Activated T-cell treated with anti-CD3 and anti-CD28 coated beads, Interleukin-2, amount 50 U/mL, for 48 hours (primary cell): ENCODE measurements around the gene ATF6.

Experiments
- DNase-seq, 2 experiments: peaks; one replicate each; pipeline ENCODE4 v3.0.0-alpha.2; 2020

The ATF6 gene

DNA sequence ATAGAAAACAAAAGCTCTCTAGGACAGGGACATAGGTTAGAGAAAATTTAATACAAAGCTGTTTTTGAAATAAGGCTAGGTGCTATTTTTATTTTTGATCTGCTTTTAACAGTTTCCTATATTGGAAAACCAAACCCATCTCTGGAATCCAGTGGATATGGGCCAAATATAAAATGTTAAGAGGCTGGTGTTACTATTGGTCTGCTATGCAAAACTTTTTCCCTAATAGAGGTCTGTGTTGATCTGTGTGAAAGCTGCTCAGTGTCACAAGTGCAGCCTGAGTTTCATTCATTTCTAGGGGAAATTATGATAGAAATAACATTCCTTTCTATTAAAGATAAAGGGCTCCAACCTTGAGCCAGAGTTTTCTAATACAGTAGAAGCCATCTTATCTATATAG lies 141.1 kb downstream of the ATF6 start:
- no peak for DNase-seq

DNA sequence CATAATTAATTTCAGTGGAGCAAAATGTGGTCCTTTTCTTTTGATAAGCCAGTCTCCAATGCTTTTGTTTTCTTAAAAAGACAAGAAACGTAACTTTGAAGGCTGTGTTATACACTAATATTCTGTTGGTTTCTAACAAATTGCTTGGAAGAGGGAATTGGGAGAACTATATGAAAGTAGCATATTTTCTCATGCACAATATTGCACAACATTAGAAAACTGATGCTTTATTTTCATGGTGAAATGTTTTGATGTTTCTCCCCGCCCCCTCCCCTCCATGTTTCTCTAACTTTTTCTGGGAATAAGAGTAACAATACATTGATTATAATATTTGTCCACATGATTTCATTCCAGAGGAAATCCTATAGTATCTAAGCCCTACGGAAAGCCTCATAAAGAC lies 142.1 kb downstream of the ATF6 start:
- DNase-seq: no peak

DNA sequence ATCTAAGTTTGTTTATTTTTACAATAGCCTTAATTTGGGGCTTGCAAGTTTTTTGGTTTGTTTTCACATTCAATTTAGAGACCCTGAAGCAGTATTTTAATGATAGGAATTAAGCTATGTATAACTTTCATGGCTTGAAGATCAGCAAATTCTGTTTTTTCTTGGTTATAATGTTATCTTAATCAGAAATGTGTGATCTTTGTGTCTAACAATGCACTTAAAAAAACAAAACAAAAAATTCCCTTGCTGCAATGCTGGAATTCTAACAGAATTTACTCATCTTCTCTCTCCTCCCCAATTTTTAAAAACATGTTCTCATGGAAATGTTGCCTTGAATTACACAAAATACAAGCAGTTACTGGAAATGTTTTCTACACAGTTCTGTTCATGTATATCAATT lies 144.5 kb downstream of the ATF6 start:
- DNase-seq: no peak

DNA sequence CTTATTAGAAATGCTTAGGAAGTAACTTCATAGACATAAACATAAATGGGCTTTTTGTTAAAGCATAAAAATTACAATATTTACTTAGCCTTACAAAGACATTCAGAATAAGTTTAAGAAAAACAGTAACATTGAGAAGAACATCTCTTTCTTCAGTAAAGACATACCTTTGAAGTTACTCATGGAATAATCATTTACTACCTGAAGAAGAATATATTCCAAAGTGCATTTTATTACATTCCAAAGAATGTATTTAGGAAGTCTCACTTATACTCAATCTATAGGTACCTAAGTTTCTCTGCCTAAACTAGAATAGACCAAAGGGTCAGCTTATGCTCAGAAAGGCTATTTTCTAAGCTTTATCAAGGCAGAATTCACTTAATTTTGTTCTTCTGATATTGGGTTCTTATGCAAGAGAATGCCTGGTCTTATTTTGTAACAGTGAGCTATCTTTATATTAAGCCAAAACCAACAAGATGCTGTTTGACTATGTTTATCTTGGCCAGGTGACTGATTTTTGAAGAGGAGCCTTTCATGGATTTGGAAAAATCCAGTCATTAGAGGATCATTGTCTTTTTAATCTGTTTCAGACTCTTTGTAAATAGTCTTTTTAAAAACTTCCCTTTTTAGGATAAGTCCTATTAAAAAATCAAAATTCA lies 147.5 kb downstream of the ATF6 start:
- DNase-seq: no peak

DNA sequence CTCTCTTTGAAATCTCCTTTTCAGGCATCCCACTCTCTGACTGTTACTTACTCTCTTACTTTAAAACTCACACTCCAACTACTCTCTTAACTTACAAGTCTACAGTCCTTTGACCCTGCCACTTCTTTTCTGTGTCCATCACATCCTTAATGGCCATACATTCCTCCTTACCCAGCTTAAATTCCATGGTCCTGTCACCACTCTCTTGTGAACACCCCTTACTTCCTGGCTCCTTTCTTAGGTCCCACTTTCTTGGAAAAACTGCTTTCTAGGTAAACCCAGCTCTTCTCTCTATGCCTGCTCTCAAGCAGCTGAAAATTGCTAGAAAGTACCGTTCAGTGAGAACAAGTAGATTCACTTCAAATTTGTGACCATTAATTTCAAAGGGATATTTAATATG lies 148.5 kb downstream of the ATF6 start:
- no peak for DNase-seq

DNA sequence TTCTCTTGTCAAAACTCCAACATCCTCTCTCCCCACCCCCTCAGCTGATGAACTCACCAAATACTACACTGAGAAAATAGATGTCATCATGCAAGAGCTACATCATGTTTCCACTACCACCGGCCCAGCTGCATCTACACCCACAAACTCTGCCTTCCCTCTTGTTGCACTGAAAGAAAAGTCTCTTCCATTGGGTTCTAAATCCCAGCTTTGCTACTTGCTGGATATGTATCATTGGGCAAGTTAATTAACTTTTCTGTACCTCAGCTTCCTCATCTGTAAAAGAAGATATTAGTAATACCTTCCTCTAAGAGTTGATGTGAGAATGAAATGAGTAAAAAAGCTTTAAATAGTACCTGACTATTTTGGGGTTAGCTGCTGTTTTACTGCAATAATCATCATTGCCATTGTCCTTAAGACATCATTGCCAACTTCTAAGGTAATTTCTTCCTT lies 149.0 kb downstream of the ATF6 start:
- DNase-seq: peak; percentile 40 to 58

DNA sequence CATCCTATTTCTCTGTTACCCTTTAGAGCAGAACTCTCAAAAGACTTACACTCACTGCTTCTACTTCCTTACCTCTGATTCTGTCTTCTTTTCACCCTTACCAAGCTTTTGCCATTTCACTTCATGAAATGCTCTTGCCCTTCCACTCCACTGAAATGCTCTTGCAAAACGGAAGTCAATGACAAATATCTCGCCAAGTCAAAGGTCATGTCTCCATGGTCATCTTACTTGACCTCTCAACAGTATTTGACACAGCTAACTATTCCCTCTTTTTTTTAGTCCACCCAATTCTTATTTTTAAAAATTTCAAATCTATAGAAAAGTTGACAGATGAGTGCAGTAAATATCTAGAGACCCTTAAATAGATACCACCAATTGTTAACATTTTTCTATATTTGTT lies 149.9 kb downstream of the ATF6 start:
- DNase-seq: no peak

DNA sequence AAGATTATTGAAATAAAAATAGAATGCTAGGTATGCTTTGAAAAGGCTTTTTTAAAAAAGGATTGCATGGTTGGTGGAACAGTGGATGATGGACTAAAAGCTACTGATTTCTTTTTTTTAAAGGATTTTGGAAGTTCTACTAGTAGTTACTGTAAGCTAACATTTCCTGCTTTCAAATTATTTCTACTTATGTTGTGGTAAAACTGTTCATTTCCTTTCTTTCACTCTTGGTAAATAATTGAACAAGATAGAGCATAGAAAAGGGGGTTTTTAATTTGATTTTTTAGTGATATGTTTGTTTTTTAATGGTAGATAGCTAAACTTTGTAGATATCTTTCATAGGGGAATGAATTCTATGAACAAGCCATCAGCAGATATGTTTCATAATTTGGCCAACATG lies 153.1 kb downstream of the ATF6 start:
- DNase-seq: no peak

DNA sequence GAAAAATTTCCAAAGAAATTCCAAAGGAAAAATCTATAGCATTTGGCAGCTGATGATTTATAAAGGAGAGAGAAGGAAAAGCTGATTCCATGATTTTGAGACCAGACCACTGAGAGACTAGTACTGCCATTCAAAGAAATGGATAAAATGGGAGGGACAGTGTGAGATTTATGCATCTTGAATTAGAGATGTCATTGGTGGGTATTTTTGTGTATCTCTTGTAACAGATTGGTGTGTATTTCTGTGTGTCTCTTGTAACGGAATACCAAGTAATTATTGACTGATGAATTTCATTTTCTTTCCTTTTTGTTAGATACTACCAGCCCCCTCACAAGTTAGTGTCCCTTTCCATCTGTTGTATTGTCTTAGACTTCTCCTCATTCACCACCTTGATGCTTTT lies 155.4 kb downstream of the ATF6 start:
- no peak for DNase-seq

DNA sequence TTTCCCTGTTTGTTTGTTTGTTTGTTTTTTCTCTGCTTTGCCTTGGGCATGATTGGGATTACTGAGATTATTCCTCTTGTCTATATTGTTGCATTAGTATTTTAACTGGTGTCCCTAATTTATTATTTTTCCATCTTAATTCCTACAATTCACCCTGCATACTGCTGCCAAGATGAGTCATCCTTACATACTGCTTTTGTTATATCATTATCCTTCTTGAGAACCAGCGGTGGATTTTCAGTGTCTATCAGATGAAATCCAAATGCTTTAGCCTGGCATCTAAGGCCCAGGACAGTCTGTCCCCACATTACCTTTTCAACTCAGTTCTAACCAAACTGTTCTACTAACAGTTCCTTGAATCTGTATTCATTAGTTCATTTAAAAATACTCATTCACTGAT lies 155.9 kb downstream of the ATF6 start:
- DNase-seq: no peak

DNA sequence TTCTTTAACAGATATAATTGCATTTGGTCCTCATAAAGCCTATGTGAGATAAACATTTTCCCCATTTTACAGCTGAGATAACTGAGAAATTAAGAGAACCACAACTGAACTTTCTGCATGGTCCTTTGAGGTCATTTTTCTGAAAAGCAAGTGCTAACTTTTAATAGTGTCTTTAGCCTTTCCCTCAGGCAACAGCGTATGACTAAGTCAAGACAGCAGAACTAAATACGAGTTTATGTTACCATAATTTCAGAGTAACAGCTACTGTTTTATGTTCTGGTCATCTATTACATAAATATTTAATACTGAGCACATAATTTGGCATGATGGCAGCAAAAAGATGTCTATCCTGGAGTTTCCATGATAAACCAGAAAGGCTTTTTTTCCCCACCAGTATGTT lies 161.9 kb downstream of the ATF6 start:
- no peak for DNase-seq

DNA sequence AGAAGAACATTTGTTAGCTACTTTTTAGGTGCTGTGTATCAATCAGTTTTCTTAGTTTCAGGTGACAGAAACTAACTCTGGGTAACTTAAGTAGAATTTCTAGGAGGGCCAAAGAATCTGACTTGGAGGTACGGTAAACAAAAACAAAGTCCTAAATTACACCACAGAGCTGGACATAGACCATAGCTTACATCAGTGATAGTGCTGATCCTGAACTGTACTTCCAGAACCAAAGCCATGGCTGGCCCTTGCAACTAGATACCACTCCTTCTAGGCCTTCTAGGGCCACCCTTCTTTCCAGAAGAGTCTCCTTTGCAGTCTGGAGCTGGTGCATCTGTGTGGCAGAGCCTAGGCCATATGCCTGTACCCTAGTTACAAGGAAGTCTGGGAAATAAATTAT lies 163.0 kb downstream of the ATF6 start:
- DNase-seq: no peak

DNA sequence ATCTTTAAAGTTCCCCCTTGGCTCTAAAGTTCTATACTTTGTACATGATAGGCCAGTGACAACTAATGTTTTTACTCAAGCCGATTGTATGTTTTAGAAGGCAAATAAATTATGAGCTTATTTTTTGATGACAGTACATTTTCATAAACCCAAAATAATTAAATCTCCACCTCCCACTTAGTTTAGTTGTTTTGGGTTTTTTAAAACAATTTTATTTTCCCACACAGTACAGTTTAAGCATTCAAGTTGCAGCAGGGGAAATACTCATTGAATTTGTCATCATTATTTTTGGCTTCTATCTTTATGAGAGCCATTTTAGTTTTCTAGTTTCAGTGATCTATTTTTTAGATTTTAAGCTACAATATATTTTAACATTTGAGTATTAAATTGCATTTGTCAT lies 163.9 kb downstream of the ATF6 start:
- DNase-seq: no peak

DNA sequence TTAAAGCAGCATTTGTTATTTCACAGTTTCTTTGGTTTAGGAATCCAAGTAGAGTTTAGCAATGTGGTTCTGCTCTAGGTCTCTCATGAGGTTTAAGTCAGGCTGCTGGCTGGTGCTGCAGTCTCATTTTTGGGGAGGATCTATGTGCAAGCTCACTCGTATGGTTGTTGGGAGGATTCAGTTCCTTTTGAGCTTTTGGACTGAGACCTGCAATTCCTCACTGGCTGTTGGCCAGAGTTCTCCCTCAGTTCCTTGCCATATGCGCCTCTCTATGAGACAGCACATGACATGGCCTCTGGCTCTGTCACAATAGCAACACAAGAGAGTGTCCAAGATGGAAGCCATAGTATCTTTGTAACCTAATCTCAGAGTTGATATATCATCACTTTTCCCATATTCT lies 166.5 kb downstream of the ATF6 start:
- DNase-seq: no peak

DNA sequence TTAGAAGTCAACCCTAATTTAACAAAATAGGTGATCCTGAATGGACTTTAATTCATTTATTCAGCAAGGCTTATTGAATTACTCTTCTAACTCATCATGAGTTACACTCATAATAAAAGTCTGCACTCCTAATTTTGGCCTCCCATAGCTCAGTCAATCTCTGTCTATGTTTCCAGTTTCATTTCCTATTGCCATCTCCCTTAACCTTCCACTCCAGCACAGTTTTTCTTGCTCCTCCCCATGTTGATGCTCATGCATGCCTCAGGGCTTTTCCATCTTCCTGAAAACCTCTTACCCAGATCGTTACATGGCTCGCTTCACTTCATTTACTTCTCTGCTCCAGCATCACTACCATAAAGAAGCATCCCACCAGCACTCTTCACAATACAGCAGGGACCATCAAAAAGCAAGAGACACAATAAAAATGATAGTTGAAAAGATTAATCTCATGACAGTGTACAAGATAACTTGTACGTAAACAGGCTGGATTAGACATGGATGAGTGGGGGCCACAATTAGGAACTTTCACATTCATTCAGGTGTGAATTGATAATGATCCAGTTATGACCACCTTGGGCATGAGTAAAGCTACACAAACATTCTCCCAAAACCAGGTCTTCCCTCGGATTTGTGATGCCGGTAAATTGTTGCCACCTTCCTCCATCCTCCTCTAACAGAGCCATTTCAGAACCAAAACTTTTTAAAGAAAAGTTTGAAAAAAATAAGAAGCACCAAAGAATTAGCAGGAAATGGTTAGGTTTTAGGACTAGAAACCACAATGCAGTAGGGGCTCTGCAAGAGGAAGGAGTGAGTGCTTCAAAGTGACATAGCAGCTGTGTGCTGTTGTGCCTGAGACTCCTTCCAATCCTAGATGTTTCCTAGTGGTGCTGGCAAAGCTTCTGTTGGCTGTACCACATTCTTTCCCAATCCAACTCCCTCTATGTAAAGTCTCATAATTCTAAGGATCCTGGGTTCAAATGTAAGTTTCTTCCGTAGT lies 167.8 kb downstream of the ATF6 start:
- no peak for DNase-seq

DNA sequence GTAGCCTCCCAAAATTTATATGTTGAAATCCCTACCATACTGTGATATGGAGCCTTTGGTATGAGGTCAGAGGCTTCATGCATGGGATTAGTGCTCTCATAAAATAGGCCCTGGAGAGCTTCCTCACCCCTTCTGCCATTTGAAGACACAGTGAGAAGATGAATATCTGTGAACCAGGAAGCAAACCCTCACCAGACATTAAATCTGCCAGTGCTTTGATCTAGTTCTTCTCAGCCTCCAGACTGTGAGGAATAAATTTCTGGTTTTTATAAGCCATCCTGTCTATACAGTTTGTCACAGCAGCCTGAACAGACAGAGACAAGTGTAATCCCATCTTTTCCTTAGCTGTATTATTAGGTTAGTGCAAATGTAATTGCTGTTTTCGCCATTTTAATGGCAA lies 169.1 kb downstream of the ATF6 start:
- DNase-seq: no peak

DNA sequence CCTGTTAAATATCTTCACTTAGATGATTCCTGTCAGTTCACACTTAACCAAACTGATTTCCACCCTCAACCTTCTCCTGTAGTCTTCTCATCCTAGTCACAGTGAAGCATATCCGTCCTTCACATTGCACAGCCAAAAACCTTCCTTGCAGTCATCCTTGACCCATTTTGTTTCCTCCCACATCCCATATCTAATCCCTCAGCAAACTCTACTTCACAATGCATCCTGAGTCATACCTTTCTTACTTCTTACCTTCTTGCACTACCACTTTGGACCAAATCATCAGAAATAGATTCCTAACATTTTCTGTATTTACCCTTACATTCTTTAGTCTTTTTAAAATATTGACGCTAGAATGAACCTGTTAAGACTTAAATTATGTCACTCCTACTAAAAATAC lies 170.7 kb downstream of the ATF6 start:
- no peak for DNase-seq

DNA sequence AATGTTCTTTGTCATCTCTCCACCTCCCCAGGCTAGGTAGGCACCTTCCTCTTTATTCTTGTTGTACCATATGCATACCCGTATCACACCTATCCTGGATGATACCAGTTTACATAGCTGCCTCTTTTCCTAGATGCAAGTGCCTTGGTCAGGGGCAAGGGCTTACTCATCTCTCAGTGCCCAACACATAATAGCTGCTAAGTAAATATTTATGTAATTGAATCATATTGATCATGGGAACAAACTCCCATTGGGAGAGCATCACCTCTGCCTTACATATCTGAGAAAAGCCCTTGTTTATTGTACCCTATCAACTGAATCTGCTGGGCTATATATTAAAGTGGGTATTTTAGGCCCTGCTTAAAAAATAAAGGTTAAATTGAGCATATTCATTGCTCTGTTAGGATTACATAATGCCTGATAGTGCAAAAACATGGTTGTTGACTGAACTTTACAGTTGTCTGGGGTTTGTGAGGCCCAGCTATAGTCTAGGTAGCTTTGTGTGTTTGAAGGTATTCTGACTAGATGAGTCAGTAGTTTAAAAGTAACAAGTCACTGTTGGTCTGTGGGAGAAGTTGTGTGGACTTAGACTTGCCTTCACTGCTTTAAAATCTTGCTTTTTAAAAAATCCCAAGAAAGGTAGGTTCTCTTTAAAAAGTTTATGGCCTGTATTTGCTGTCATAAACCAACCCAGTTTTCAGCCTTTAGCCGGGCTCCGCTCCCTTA lies 174.9 kb downstream of the ATF6 start:
- no peak for DNase-seq

DNA sequence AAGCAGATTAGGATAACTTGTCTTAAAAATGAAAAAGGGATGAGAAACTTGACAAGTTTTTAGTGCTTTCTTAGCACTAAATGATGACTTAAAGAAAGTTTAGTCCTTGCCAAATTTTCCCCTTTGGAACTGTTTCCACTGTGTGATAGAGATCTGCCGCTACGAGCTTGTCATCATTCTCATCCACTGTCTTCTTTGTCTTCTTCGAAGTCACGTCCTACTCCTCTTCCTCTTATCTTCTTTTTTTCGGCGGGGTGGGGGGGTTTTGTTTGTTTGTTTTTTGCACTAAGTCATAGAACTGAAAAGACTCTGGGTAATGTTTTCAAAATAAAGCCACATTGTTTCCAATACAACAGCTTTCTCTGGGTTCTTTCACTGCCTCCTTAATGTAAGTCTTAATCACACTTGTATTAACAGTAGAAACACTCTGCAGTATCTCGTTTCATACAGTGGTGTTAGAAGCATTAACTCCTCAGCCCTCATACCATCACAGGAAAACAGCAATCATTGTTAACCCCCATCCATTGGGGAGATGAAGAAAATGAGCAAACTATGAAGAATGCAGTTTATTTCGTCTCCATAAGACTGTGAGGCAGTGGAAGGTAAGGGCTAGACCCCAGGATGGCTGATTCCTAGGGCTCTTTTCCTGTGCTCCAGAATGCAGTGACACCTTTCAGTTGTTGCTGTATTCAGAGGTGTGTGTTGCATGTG lies 175.8 kb downstream of the ATF6 start:
- no peak for DNase-seq

DNA sequence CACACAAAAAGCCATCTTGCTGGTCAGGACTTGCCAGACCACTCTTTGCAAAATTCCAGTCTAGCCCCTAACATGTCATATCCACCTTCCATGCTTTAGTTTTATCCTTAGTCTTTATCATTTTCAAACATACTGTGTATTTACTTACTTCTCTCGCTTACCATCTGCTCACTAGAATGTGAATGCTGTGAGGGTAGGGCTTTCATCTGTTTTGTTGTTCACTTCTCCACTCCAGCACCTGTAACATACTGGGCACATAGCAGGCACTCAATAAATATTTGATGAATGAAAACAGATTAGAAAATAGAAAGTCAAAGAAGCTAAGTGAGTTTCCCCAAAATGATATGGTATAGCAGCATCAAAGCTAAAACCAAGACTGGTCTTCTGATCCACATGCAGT lies 177.6 kb downstream of the ATF6 start:
- DNase-seq: no peak

DNA sequence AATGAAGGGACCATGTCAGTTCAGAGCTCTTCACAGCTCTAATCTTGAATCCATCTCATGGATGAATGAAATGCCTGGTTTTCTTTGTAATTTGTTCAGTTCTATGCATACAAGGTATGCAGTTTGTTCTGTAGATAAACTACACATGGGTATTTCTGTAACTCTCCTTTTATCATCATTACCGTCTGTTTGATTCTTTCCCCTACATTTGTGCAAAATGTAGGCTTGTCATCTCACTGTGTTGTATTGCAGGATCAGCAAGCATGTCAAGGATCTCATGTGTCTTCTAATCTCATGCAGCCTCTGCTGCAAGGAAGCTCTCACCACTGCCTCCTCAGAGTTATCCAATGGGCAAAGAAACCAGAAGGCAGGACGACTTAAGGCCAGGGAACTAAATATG lies 178.3 kb downstream of the ATF6 start:
- no peak for DNase-seq

DNA sequence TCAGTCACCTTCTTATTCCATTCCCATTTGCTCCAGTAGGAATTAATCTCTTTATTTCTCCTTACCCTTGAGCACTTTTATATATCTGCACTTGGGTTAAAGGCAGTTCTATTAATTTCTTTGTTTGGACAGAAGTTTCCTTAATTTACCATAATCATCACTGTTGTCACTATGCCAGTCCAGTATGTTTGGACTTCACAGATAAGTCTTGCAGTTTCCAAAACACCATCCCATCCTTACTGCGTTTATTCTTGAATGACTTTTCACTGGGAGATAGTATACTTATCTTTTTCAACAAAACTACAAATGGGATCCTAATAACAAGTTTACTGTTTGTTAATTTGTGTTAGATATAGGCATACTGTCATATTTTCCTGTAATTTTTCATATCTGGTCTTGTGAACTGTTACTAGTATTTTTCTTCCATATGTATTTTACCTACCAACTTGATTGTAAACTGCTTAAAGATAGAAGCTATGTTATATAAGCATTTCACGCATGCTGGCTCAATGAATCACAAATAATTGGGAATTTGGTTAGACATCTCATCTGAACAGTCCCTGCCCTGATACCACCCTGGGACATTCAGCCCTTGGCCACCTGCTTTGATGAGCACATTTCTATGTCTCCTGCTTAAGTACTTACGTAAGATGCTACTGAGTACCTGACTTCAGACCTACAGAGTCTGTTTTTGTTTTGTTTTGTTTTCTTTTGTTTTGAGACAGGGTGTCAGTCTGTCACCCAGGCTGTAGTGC lies 179.4 kb downstream of the ATF6 start:
- DNase-seq: no peak
